ENCODE data around the gene MEGF6.

- TF ChIP-seq CTCF (IDR thresholded peaks at IDR 0.05; ENCODE audit: low read depth, low read length), result no peak
- no peak for TF ChIP-seq EZH2phosphoT487 (IDR thresholded peaks at IDR 0.05; ENCODE audit: low read depth)
Observed at GRCh38 chr1:3636080-3636479, 24.8 kb upstream of the MEGF6 start.

Data from OCI-LY3 (cell line).